Keratinocyte (primary cell): Measurements from ENCODE around the gene PKNOX2. TPM values are rescaled to one million over a fixed set of nuclear protein-coding genes. Genes with fewer than 3 reads are reported as not detected.

Source experiments
- DNase-seq: peaks from one replicate; pipeline ENCODE4 v3.0.0-alpha.2; 2011; ENCODE audit warnings: low read depth, missing footprints, low spot score
- FAIRE-seq: peaks from 2 replicates; lab custom pipeline; 2011; peaks lifted over from hg19 to GRCh38; lab: Jason Lieb, UNC
- H2AFZ ChIP-seq: 2 replicates; pipeline ENCODE4 v1.6.0; 2012; ENCODE audit warnings: low read length, control low read depth, inconsistent platforms; ENCODE audit not compliant: control insufficient read depth
- H3K27ac ChIP-seq: 2 replicates; pipeline ENCODE4 v1.5.1; 2011; ENCODE audit warnings: low read length; ENCODE audit not compliant: control insufficient read depth, insufficient read depth
- H3K27me3 ChIP-seq: 3 replicates; pipeline ENCODE4 v1.6.0; 2011; ENCODE audit warnings: low read length; ENCODE audit not compliant: control insufficient read depth, insufficient read depth; ENCODE audit errors: extremely low read depth
- H3K36me3 ChIP-seq, 2 experiments: 2 replicates in 1 of 2; 3 replicates in 1 of 2; pipeline ENCODE4 v1.5.1; 2011; ENCODE audit warnings: low read length in 2 of 2, mild to moderate bottlenecking in 1 of 2; ENCODE audit not compliant: control insufficient read depth in 2 of 2, insufficient read depth in 2 of 2; ENCODE audit errors: extremely low read depth in 1 of 2
- H3K4me1 ChIP-seq: 3 replicates; pipeline ENCODE4 v1.5.1; 2011; ENCODE audit warnings: low read length; ENCODE audit not compliant: control insufficient read depth, insufficient read depth; ENCODE audit errors: extremely low read depth
- H3K4me2 ChIP-seq: 3 replicates; pipeline ENCODE4 v1.6.0; 2011; ENCODE audit warnings: low read depth, low read length; ENCODE audit not compliant: control insufficient read depth, insufficient read depth; ENCODE audit errors: extremely low read depth
- H3K4me3 ChIP-seq, 3 experiments: fragments of 200-600 bp in 1 of 3; sonication (generic) in 1 of 3; 2 replicates in 2 of 3; 3 replicates in 1 of 3; pipeline ENCODE4 v1.5.1; 2011 to 2016; ENCODE audit warnings: low read length in 3 of 3, mild to moderate bottlenecking in 3 of 3, control low read depth in 2 of 3, inconsistent platforms in 1 of 3, low read depth in 1 of 3, mixed read lengths in 1 of 3, mixed run types in 1 of 3, moderate library complexity in 1 of 3; ENCODE audit not compliant: control insufficient read depth in 2 of 3, insufficient read depth in 2 of 3; ENCODE audit errors: extremely low read depth in 1 of 3
- H3K79me2 ChIP-seq: 2 replicates; pipeline ENCODE4 v1.6.0; 2012; ENCODE audit warnings: low read length; ENCODE audit not compliant: control insufficient read depth, insufficient read depth
- H3K9ac ChIP-seq: 3 replicates; pipeline ENCODE4 v1.6.0; 2011; ENCODE audit warnings: low read length; ENCODE audit not compliant: control insufficient read depth, insufficient read depth; ENCODE audit errors: extremely low read depth
- H3K9me1 ChIP-seq: 3 replicates; pipeline ENCODE4 v1.6.0; 2011; ENCODE audit warnings: low read length; ENCODE audit not compliant: control insufficient read depth, insufficient read depth; ENCODE audit errors: extremely low read depth
- H3K9me3 ChIP-seq: 2 replicates; pipeline ENCODE4 v1.5.1; 2012; ENCODE audit warnings: low read depth, low read length; ENCODE audit not compliant: control insufficient read depth
- H4K20me1 ChIP-seq: 3 replicates; pipeline ENCODE4 v1.6.0; 2011; ENCODE audit warnings: low read length; ENCODE audit not compliant: control insufficient read depth, insufficient read depth; ENCODE audit errors: extremely low read depth
- EZH2 ChIP-seq: IDR thresholded peaks from one replicate; pipeline ENCODE4 v1.6.1; 2012; ENCODE audit warnings: inconsistent platforms, mild to moderate bottlenecking, low read length, moderate library complexity
- dilution Hi-C: fragments of 300-500 bp; cut with MboI; formaldehyde crosslinking; loops from one replicate; pipeline ENCODE4 v1.7.0; 2020; ENCODE audit warnings: low sequenced_read_pairs; ENCODE audit not compliant: extremely low pct_ligation_motif_present
- polyA plus RNA-seq, 5 experiments: library from polyadenylated mRNA; depleted of rRNA in 3 of 5; stranded (reverse) in 3 of 5; stranded (forward) in 1 of 5; unstranded in 1 of 5; fragments of >200 nt; gene quantifications; 1 replicate in 1 of 5; 2 replicates in 3 of 5; 3 replicates in 1 of 5; pipeline versions ENCODE4 v1.2.1 to v1.2.3, GENCODE V29; 2011 to 2012; ENCODE audit warnings: missing spikeins in 2 of 5, low read depth in 1 of 5, low replicate concordance in 1 of 5
- TF ChIP-seq, protein P1 (sequence below), 3 experiments: IDR thresholded peaks in 1 of 3; conservative IDR thresholded peaks in 1 of 3; optimal IDR thresholded peaks in 1 of 3; 2 replicates in 2 of 3; 3 replicates in 1 of 3; pipeline versions ENCODE3 to v1.5.1; 2011; ENCODE audit warnings: low read length in 3 of 3, mild to moderate bottlenecking in 3 of 3, moderate library complexity in 2 of 3, control low read depth in 1 of 3, inconsistent platforms in 1 of 3; ENCODE audit not compliant: insufficient read depth in 2 of 3; ENCODE audit errors: extremely low read depth in 1 of 3

The PKNOX2 gene
- polyA plus RNA-seq, 1 donor (not counting 4 experiments of a cell fraction or from before 2014, with no cell fraction given) = 0.05 TPM

DNA sequence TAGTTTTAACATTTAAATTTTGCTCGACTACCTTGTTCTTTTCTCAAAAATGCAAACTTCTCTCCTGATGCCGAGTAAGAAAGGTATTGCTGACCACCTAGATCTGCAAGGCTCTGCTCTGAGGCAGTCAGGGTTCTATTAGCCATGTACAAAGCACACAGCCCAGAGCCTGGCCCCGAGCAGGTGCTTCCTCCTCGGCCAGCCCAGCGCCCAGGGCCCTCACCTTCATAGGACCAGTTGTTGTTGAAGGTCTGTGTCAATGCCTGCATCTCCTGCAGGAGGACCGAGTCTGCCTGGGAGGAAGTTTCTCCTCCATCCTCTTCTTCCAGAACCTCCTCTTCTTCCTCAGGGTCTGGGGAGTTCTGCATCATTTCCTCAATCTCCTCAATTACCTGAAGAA, 295.7 kb downstream of the PKNOX2 start:
- H3K4me1 ChIP-seq = peaks cover 10% of the 10 kb centered on the region
- DNase-seq (no peak), FAIRE-seq (no peak)
- peaks cover 6% of the 10 kb centered on the region for H3K79me2 ChIP-seq
- no peak overlapping the region for H3K27ac ChIP-seq
- no peak overlapping the region for H3K4me3 ChIP-seq
- H4K20me1 ChIP-seq = no peaks in the 10 kb centered on the region
- dilution Hi-C loops = no loop called here
- H3K9me3 ChIP-seq = no peaks in the 10 kb centered on the region
- H2AFZ ChIP-seq = no peak overlapping the region
- H3K36me3 ChIP-seq = peaks cover 27 to 39% of the 10 kb centered on the region in 2 experiments
- no peak overlapping the region for H3K4me2 ChIP-seq
- no peaks in the 10 kb centered on the region for H3K9me1 ChIP-seq
- no peak overlapping the region for H3K9ac ChIP-seq
- TF ChIP-seq EZH2 = no peak
- TF ChIP-seq, protein P1, sequence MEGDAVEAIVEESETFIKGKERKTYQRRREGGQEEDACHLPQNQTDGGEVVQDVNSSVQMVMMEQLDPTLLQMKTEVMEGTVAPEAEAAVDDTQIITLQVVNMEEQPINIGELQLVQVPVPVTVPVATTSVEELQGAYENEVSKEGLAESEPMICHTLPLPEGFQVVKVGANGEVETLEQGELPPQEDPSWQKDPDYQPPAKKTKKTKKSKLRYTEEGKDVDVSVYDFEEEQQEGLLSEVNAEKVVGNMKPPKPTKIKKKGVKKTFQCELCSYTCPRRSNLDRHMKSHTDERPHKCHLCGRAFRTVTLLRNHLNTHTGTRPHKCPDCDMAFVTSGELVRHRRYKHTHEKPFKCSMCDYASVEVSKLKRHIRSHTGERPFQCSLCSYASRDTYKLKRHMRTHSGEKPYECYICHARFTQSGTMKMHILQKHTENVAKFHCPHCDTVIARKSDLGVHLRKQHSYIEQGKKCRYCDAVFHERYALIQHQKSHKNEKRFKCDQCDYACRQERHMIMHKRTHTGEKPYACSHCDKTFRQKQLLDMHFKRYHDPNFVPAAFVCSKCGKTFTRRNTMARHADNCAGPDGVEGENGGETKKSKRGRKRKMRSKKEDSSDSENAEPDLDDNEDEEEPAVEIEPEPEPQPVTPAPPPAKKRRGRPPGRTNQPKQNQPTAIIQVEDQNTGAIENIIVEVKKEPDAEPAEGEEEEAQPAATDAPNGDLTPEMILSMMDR (optimal IDR thresholded peaks at IDR 0.05 in 1 of 3, IDR thresholded peaks at IDR 0.05 in 1 of 3, conservative IDR thresholded peaks at IDR 0.05 in 1 of 3; ENCODE audit: extremely low read depth in 1 of 3, insufficient read depth in 2 of 3, low read length in 3 of 3) = no peak
- H3K27me3 ChIP-seq = no peaks in the 10 kb centered on the region

DNA sequence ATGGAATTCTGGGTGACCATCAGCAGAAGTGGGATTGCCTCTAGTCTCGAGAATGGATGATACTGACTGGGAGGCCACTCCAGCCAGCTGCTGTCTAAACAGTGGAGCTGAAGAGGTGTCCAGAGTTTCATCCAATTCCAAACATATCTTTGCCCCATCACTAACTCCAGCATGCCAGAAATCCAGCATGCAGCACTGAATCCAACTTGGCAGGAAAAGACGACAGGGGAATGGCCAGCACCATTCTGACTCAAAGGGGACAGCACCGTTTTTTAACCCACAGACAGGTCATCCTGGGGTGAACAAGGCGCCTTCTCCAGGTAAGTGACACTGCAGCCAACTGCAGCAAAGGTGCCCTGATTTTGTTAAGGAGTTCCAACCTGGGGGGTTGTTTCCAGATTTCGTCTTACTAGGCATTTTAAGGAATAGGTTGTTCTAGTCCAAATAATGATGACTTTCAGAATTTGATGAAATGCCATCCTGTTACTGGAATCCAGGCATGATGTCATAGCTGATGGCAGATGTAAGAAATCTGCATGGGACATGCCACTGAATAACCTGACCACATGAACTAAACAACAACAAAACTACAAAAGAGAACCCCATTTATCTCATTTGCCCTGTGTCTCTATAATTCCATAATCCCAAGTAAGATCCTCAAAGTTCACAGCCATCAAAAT, 299.2 kb downstream of the PKNOX2 start:
- no peaks in the 10 kb centered on the region for H4K20me1 ChIP-seq
- H3K27me3 ChIP-seq = no peaks in the 10 kb centered on the region
- peaks cover 6% of the 10 kb centered on the region for H3K79me2 ChIP-seq
- H3K4me2 ChIP-seq = no peak overlapping the region
- dilution Hi-C loops = no loop called here
- FAIRE-seq (no peak), DNase-seq (no peak)
- peaks cover 10% of the 10 kb centered on the region for H3K4me1 ChIP-seq
- H3K9ac ChIP-seq = no peak overlapping the region
- no peak overlapping the region for H2AFZ ChIP-seq
- TF ChIP-seq EZH2 = no peak
- TF ChIP-seq, protein P1 (optimal IDR thresholded peaks at IDR 0.05 in 1 of 3, IDR thresholded peaks at IDR 0.05 in 1 of 3, conservative IDR thresholded peaks at IDR 0.05 in 1 of 3; ENCODE audit: extremely low read depth in 1 of 3, insufficient read depth in 2 of 3, low read length in 3 of 3) = no peak
- no peak overlapping the region for H3K4me3 ChIP-seq
- no peaks in the 10 kb centered on the region for H3K9me3 ChIP-seq
- H3K27ac ChIP-seq = no peak overlapping the region
- H3K9me1 ChIP-seq = no peaks in the 10 kb centered on the region
- H3K36me3 ChIP-seq = peaks cover 20 to 33% of the 10 kb centered on the region in 2 experiments
